Posterior cingulate gyrus (tissue), 11 donors: Measurements from ENCODE around the gene SPINK2.

ENCODE experiments used
- DNase-seq, 10 donors: peaks; one replicate each; pipeline versions ENCODE4 v3.0.0 to v3.0.0-alpha.2; 2020 to 2021; ENCODE audit warnings: mixed read lengths in 3 of 10
- intact Hi-C: fragments of 100-400 bp; cut with DNase I; formaldehyde crosslinking; loops from one replicate; pipeline ENCODE4 v1.15.1; 2023

Gene SPINK2, protein sequence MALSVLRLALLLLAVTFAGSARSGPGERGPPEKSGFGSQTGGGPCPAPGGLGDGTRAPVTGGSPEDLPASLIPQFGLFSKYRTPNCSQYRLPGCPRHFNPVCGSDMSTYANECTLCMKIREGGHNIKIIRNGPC

GRCh38 chr4:56821381-56822243 is at the start of gene SPINK2:
Gene SPINK2 (minus strand): TSS chr4:56821701. CDS start chr4:56821662, 39 bp downstream.
- DNase-seq, result peak in 1 of 10 donors; percentile 74
- intact Hi-C loops, result no loop called here

DNA sequence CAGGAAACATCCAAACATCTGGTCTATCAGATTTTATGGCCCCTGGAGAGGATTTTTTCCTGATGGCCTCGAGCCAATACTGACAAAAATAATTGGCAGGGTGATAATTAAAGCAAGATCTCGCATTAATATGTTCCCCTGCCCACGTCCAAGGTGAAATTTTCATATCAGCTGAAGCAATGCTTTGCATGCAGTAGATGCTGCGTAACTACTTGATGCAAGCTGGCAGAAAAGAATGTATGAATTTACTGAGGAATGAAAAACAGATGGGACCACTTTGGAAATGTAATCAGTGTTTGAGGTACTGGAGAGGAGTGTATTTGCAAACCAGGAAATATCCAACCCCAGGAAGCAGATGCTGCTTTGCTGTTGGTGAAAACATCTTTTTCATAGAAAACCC is 49.4 kb upstream of the SPINK2 start:
- no peak for DNase-seq
- intact Hi-C loops, result no loop called here

- no peak for DNase-seq
- intact Hi-C loops, result no loop called here
These were observed 42.1 kb upstream of the SPINK2 start for GRCh38 chr4:56863441-56864139.

- intact Hi-C loops, result no loop called here
- DNase-seq, result no peak
These were observed 39.9 kb upstream of the SPINK2 start for GRCh38 chr4:56861360-56861759.

DNA sequence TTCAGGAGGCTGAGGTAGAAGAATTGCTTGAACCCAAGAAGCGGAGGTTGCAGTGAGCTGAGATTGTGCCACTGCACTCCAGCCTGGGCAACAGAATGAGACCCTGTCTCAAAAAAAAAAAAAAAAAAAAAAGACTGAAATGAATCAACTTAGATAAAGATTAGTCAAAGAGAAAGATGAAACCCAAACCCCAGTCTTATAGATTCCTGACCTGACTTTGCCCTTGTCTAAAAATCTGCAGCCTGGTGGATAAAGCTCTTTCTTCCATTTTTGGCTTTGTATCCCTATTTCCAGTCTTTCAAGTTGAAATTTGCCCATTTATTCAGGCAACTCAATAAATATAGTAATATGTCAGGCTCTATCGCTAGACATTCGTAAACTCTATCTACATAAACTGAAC is 39.3 kb upstream of the SPINK2 start:
- DNase-seq, result no peak
- intact Hi-C loops, result no loop called here

DNA sequence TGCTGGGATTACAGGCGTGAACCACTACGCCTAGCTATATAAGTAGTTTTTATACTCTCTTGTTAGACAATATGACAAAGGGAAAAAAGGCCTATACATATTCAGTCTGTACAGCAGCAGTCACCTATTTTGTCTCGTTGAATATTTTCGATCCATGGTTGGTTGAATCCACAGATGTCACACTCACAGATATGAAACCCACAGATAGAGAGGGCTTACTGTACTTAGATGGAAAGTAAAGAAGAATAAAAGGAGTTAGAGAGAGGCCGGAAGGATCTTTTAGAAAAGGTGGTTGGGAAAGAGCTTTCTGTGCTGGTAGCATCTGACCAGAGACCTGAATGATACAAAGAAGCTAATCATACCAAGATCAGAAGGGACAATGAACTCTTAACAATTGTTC is 38.3 kb upstream of the SPINK2 start:
- no peak for DNase-seq
- intact Hi-C loops, result no loop called here

DNA sequence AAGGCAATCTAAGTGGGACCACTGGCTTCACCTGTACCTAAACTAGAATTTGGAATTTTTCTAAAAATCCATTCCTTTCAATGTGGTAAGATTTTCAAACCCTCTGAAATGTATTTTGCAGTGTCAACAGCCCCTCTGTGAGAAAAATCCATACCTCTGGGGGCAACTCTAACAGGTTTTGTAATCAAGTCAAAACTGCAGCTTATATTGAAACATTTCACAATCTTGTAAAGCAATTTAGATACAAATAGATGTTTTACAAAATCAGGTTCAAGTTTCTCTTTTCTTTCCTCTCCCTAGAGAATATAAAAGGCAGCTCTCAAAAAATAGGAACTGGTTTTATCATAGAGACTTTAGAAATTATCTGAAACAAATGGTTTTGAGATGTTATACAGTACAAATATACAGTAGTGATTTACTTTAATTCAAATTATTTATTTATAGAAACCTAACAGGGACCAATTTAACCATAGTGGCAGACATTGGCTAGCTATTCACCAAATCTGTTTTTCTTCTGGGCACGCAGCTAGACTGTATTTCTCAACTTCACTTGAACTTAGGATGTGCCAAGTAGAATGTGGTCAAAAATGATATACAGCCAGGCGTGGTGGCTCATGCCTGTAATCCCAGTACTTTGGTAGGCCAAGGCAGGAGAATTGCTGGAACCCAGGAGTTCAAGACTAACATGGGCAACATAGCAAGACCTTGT is 36.3 kb upstream of the SPINK2 start:
- intact Hi-C loops, result no loop called here
- no peak for DNase-seq

DNA sequence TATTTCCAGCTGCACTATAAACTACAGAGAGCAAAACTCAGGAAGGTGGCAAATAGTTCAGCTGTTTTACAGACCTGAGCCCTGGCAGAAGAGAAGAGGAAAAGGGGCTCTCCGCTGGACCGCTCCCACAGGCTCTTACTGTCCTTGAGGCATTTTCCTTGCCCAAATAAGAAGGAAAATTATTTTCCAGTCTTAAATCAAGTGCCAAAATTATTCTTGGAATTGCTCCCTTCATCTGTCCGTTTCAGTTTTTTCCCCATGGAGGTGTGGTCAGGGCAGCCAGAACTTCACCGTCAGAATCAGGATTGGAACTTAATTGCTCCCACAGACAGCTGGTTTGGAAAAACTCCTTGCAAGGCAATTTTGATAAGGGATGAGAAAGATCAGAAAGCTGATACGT is 35.2 kb upstream of the SPINK2 start:
- intact Hi-C loops, result no loop called here
- no peak for DNase-seq

GRCh38 chr4:56850910-56851309 is 29.4 kb upstream of the SPINK2 start:
- DNase-seq, result no peak
- intact Hi-C loops, result no loop called here

DNA sequence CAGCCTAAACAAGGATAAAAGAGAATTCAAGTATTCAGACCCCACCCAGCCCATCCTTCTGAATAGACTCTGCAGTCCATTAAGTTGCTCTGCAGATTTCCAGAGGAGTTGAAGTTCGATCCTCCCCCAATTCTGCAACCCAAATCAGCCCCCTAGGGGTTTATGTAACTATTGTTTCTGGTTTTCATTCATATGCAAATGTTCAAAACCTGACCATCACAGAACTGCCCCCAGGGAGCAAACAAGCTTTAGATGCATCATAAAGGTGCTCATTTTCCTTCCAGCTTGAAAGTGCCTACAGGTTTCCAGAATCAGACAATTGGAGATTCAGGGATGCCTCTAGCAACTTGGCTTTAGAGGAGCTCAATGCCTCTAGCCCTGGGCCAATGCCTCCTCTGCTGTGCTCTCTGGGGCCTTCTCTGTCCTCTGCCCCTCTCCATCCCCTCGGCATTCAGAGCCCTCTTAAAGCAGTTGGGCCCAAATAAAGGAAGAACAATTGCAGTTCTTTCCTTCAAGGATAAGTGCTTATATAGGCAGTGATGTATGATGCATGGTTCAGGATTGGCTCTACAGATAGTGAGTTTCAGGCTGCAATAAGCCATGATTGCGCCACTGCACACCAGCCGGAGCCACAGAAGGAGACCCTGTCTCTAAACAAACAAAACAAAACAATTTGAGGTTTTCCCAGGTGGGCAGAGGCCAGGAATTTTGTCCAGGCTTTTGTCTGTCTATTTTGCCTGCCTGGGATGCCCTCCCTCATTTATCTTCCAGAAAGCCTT is 23.5 kb upstream of the SPINK2 start:
- intact Hi-C loops, result no loop called here
- no peak for DNase-seq

DNA sequence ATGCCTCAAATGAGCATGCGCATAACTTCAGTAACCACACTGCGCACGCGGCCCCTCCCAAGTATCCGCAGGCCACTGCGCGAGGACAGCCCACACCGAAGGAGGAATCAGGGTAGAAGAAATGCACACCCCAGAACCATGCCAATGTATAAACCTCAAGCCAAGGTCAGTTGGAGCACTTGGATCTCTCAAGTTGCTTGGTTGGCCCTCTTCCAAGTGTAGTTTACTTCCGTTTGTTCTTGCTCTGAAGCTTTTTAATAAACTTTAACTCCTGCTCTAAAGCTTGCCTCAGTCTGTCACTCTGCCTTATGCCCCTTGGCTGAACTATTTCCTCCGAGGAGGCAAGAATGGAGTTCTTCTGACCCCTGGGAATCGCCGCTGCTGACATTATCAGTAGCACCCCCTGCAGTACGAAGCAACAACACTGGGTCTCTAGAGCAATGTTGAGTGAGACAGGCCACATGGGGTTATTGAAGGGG is 22.0 kb upstream of the SPINK2 start:
- no peak for DNase-seq
- intact Hi-C loops, result no loop called here

DNA sequence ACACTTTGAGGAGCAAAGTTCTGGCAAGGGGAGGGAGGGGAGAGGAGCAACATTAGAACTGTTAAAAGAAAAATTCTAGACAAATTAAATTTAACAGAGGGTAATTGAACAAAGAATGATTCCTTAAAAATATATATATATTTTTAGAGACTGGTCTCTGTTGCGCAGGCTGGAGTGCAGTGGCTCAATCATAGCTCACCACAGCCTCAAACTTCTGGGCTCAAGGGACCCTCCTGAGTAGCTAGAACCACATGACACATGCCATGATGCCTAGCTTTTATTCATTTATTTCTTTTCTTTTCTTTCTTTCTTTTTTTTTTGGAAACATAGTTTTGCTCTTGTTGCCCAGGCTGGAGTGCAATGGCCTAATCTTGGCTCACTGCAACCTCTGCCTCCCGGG is 19.1 kb upstream of the SPINK2 start:
- no peak for DNase-seq
- intact Hi-C loops, result no loop called here

GRCh38 chr4:56828784-56829535 is 7.5 kb upstream of the SPINK2 start:
- intact Hi-C loops, result no loop called here
- no peak for DNase-seq

GRCh38 chr4:56823933-56824600 is 2.6 kb upstream of the SPINK2 start:
- no peak for DNase-seq
- intact Hi-C loops, result no loop called here

GRCh38 chr4:56818797-56819196 is 2.7 kb downstream of the SPINK2 start:
- no peak for DNase-seq

GRCh38 chr4:56817840-56818491 is 3.5 kb downstream of the SPINK2 start:
- no peak for DNase-seq
- intact Hi-C loops, result no loop called here

More at GRCh38 chr4:56818797-56819196, 2.7 kb downstream of the SPINK2 start:
- intact Hi-C loops, result no loop called here

DNA sequence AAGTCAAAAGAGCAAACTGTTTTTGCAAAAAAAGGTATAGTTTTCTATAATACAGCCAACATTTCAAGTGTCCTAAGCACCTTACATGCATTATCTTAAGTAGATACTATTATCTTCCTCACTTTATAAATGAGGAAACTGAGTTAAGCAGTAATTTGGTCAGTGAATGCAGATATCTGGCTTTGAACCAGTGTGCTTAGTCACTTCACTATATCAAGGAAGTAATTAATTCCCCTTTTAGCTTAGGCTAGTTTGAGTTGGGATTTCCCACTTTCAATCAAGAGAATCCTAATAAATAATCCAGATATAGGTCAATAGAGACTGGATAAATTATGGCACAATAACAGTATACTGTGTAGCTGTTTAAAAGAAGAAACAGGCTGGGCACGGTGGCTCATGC is 14.8 kb downstream of the SPINK2 start:
- intact Hi-C loops, result loop anchor here (10.0 kb wide), 1 partner anchor 152 kb away; no protein-coding TSS in a partner anchor
- no peak for DNase-seq

- intact Hi-C loops, result loop anchor here (10.0 kb wide), 1 partner anchor 150 kb away; no protein-coding TSS in a partner anchor
- DNase-seq, result no peak
These were observed 16.9 kb downstream of the SPINK2 start for GRCh38 chr4:56804551-56804950.
